Lung (tissue), 12 donors: ENCODE measurements around the gene CYP24A1. TPM values are rescaled to one million over a fixed set of nuclear protein-coding genes. Genes with fewer than 3 reads are reported as not detected.

ENCODE experiments used
- ATAC-seq: fragments of 200-7000 bp; cut with Tn5 transposase; one replicate; pipeline ENCODE4 v1.9.1; 2020; ENCODE audit warnings: moderate number of reproducible peaks; ENCODE audit not compliant: insufficient read depth, low FRiP score
- DNase-seq, 3 donors: peaks; one replicate each; pipeline ENCODE4 v3.0.0-alpha.2; 2013 to 2017
- H3K27ac ChIP-seq, 2 donors: one replicate each; pipeline ENCODE4 v1.5.1; 2013; ENCODE audit warnings: mild to moderate bottlenecking in 2 of 2, moderate library complexity in 2 of 2, control low read depth in 1 of 2, inconsistent platforms in 1 of 2, low read depth in 1 of 2, low read length in 1 of 2
- H3K27me3 ChIP-seq, 3 donors: one replicate each; pipeline ENCODE4 v1.5.1; 2013; ENCODE audit warnings: low read length in 2 of 3; ENCODE audit not compliant: control insufficient read depth in 3 of 3, insufficient read depth in 3 of 3
- H3K36me3 ChIP-seq, 4 donors: one replicate each; pipeline ENCODE4 v1.5.1; 2013; ENCODE audit warnings: low read length in 4 of 4, mild to moderate bottlenecking in 1 of 4, moderate library complexity in 1 of 4; ENCODE audit not compliant: control insufficient read depth in 4 of 4, insufficient read depth in 4 of 4
- H3K4me1 ChIP-seq, 5 donors: one replicate each; pipeline ENCODE4 v1.5.1; 2013; ENCODE audit warnings: low read length in 5 of 5, mild to moderate bottlenecking in 2 of 5, moderate library complexity in 1 of 5; ENCODE audit not compliant: control insufficient read depth in 5 of 5, insufficient read depth in 5 of 5
- H3K4me3 ChIP-seq: one replicate; pipeline ENCODE4 v1.5.1; 2013; ENCODE audit warnings: mild to moderate bottlenecking, control low read depth, moderate library complexity
- H3K9ac ChIP-seq, 2 donors: one replicate each; pipeline ENCODE4 v1.5.1; 2013; ENCODE audit warnings: low read length in 2 of 2, control low read depth in 1 of 2; ENCODE audit not compliant: insufficient read depth in 1 of 2
- H3K9me3 ChIP-seq, 4 donors: one replicate each; pipeline ENCODE4 v1.5.1; 2013; ENCODE audit warnings: low read length in 3 of 4, mild to moderate bottlenecking in 1 of 4, moderate library complexity in 1 of 4; ENCODE audit not compliant: control insufficient read depth in 4 of 4, insufficient read depth in 3 of 4
- WGBS, 2 donors: extraction: QIAGEN DNeasy Blood & Tissue Kit; methylation state at CpG; one replicate each; pipeline ENCODE4 v1.1.7; 2013; 5-methylcytosine and 5-hydroxymethylcytosine counted together
- polyA plus RNA-seq, 2 donors: library from polyadenylated mRNA; stranded (reverse); fragments of 200-250 nt; gene quantifications; one replicate each; pipeline ENCODE4 v1.2.1, GENCODE V29; 2013
- total RNA-seq, 2 donors: library from RNA; depleted of rRNA in 1 of 2; stranded (reverse); fragments of >200 nt in 1 of 2; gene quantifications; one replicate each; pipeline ENCODE4 v1.2.1, GENCODE V29; 2014 to 2021
- TF ChIP-seq, protein P1 (sequence below): IDR thresholded peaks from 2 replicates; pipeline ENCODE4 v1.5.1; 2012; ENCODE audit warnings: mild to moderate bottlenecking; ENCODE audit errors: control extremely low read depth, extremely low read depth
- donor health status: control.
- donor health status: control.
- donor health status: Bipolar disorder and iron deficiency.
- donor health status: healthy.
- donor health status: DM: yes; HTN: yes; CAD: no.

CYP24A1 gene
- total and polyA plus RNA-seq, 4 donors: 0.30 to 5.9 (median 1.1) TPM

DNA sequence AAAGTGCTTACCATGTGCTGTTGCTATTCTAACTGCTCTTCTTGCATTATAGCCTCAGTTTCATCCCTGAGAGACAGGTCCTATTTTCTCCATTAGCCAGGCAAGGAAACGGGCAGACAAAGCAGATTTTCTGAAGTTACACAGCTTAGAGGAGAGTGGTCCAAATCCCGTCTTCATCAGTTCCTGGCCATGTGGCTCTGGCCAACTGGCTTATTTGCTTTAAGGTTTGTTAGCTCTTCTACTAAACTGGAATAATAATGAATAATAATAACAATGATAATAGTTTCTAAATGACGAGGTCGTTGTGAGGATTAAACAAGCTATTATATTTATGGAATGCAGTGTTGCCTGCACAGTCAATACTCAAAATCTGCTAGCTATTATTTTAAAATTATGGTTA is 67.6 kb downstream of the CYP24A1 start:
- DNase-seq: no peak
- Histone ChIP-seq H3K36me3 (no peaks in the 10 kb centered on the region), H3K27me3 (no peaks in the 10 kb centered on the region), H3K4me1 (peaks cover 0 to 2% (median 0%) of the 10 kb centered on the region in 5 donors), H3K9me3 (no peaks in the 10 kb centered on the region), H3K4me3 (no peak overlapping the region), H3K9ac (no peak overlapping the region), H3K27ac (no peak overlapping the region)
- TF ChIP-seq, protein P1, sequence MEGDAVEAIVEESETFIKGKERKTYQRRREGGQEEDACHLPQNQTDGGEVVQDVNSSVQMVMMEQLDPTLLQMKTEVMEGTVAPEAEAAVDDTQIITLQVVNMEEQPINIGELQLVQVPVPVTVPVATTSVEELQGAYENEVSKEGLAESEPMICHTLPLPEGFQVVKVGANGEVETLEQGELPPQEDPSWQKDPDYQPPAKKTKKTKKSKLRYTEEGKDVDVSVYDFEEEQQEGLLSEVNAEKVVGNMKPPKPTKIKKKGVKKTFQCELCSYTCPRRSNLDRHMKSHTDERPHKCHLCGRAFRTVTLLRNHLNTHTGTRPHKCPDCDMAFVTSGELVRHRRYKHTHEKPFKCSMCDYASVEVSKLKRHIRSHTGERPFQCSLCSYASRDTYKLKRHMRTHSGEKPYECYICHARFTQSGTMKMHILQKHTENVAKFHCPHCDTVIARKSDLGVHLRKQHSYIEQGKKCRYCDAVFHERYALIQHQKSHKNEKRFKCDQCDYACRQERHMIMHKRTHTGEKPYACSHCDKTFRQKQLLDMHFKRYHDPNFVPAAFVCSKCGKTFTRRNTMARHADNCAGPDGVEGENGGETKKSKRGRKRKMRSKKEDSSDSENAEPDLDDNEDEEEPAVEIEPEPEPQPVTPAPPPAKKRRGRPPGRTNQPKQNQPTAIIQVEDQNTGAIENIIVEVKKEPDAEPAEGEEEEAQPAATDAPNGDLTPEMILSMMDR: no peak
- no peak for ATAC-seq
- 60 to 73% methylated on average over 4 of the region's 4 CpGs for WGBS, 2 donors

DNA sequence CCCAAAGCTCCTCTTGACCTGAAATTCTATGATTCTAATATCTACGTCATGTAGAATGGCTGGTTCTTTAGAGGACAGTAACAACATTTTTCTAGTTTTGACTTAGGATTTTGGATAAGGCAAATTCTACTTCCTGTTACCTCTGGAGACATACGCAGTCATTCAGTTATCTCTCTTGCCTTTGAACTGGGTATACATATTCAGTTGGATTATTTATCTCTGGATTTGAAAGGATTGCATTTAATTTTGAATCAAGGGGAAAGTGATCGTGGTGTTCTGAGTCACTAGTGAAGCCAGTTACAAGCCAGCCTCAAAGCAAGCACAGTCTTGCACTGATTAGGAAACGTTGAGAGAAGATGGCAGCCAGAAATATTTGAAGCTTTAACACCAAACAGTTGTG is 68.1 kb downstream of the CYP24A1 start:
- DNase-seq (no peak), ATAC-seq (no peak)
- Histone ChIP-seq H3K9me3 (no peaks in the 10 kb centered on the region), H3K4me3 (no peak overlapping the region), H3K9ac (no peak overlapping the region), H3K36me3 (no peaks in the 10 kb centered on the region), H3K4me1 (peaks cover 0 to 2% (median 0%) of the 10 kb centered on the region in 5 donors), H3K27ac (no peak overlapping the region), H3K27me3 (no peaks in the 10 kb centered on the region)
- 74 to 84% methylated on average over 4 of the region's 4 CpGs for WGBS, 2 donors
- TF ChIP-seq, protein P1: no peak

DNA sequence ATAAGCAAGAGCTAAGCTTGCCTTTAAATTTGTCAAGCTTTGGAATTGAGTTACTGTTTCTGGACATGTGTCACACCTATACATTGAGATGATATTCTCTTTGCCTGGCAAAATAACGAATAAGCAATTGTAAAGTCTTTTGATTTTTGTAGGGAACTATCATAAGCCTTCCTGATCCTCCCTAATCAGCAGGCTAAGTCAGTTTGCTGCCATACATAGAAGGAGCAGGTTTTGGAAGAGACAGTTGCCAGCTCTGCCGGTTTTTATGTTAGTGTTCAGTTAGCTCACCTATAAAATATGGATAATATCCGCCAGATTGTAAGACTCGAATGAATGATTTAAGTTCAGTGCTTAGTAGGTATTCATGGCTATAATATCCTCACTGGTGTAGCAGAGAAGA is 69.0 kb downstream of the CYP24A1 start:
- DNase-seq (no peak), ATAC-seq (no peak)
- Histone ChIP-seq H3K4me1 (peaks cover 0 to 2% (median 0%) of the 10 kb centered on the region in 5 donors), H3K9me3 (no peaks in the 10 kb centered on the region), H3K4me3 (no peak overlapping the region), H3K27ac (no peak overlapping the region), H3K9ac (no peak overlapping the region), H3K36me3 (no peaks in the 10 kb centered on the region), H3K27me3 (no peaks in the 10 kb centered on the region)
- TF ChIP-seq, protein P1: no peak
- 92 to 96% methylated on average over 4 of the region's 4 CpGs for WGBS, 2 donors

DNA sequence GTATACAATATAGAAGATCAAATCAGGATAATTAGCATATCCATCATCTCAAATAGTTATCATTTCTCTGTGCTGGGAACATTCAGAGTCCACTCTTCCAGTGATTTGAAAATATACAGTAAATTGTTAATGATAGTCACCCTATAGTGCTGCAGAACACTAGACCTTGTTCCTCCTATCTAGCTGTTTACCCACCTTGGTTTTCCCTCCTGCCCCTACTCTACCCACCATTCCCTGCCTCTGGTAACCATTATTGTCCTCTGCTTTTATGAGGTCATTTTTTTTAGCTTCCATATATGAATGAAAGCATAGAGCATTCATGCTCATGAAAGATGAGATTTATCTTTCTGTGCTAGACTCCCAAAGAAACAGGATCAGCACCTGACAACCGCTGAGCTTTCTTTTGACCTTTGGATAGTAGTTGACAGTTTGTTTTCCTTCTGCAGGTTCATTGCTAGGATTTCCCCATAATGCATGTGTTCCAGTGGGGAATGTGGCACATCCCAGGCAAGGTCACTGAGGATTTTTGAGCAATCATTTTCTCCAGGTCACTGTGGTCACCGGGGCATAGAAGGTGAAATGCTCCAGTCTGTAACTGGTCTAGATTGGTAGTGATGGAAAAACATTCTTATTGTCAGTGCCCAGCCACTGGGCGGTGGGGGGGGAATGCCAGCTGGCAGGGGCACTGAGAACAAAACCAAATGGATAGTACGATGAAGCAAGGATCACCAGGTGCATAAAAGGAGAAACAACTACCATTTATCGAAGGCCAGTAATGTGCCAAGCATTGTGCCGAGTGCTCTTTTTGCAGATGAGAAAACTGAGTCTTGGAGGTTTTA is 69.8 kb downstream of the CYP24A1 start:
- H3K4me3 ChIP-seq: no peak overlapping the region
- no peaks in the 10 kb centered on the region for H3K27me3 ChIP-seq
- H3K9ac ChIP-seq: no peak overlapping the region
- H3K4me1 ChIP-seq: peaks cover 0 to 2% (median 0%) of the 10 kb centered on the region in 5 donors
- H3K36me3 ChIP-seq: no peaks in the 10 kb centered on the region
- WGBS, 2 donors: 71 to 77% methylated on average over 6 of the region's 6 CpGs
- ATAC-seq (no peak), DNase-seq (no peak)
- no peak overlapping the region for H3K27ac ChIP-seq
- H3K9me3 ChIP-seq: no peaks in the 10 kb centered on the region
- TF ChIP-seq, protein P1: no peak
